Activated CD8-positive, alpha-beta memory T cell treated with anti-CD3 and anti-CD28 coated beads for 48 hours (primary cell): ENCODE measurements around the gene HECTD2.
"Not testable (repeated sequence)": the region's sequence is repeated elsewhere in the genome, so short reads cannot be mapped to it uniquely, and the experiment has no call there.

Source experiments
- DNase-seq, 3 experiments: peaks; one replicate each; pipeline ENCODE4 v3.0.0-alpha.2; 2020; ENCODE audit warnings: low read depth in 2 of 3, low spot score in 2 of 3

The HECTD2 gene

DNA sequence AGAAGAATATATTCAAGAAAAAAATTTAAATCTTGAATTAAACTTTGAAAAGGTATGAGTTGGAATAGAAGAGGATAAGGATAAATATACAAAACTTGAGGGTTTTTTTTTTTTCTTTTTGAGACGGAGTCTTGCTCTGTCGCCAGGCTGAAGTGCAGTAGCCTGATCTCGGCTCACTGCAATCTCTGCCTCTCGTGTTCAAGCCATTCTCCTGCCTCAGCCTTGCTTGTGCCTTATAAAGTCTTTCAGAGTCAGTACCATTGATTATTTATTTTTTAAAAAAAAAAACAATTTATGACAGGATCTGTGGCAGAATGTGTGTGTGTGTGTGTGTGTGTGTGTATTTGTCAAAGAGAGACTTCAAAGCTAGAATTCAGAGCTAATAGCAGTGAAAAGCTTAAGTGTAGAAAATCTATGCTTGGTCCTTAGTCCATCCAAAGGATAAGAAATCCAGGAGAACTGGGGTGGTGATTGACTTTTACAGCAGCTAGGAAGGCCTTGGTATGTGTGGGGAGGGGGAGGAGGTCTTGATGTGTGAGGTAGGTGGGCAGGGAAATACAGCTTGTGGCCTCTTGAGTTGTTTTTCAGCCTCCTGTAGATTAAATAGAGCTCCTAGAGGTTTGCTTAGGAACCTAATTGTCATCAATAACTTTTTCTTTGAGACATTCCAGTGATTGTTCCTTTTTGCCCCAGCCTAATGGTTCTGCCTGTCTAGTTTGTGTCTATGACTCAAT is 2.4 kb downstream of the HECTD2 start:
- DNase-seq: no peak

DNA sequence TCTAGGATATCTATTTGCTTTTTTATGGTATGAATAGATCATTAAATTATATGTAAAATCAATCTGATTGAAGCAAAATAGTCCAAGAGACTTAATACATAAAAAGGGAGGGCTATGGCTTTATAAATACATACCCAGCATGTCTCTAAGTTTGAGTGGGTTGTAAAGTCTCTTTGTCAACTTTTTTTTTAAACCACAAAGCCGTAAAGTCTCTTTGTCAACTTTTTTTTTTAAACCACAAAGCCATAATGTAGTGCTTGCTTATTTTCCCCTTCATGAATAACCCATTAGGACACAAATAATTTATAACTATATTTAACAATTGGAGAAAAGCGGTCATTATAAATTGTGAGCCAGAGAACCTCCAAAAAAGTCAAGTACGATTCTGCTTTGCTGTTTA is 5.7 kb downstream of the HECTD2 start:
- DNase-seq: no peak

DNA sequence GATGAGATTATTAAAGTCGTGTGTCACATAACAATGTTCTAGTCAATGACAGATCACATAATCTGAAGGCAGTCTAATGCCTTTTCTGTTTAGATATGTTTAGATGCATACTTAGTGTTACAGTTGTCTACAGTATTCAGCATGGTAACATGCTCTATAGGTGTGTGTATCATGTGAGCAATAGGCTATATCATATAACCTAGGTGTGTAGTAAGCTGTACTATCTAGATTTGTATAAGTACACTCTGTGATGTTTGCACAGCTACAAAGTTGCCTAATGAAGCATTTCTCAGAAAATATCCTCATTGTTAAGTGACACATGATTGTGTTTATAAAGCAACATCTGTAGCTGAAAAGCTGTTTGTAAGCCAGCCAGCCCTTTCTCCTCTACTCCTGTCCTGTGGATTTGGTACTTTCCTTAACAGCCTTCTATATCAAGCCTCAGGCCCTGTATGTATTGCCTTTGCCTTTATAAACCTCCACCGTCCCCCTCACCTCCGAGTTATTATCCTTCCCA is 6.3 kb downstream of the HECTD2 start:
- DNase-seq: no peak

DNA sequence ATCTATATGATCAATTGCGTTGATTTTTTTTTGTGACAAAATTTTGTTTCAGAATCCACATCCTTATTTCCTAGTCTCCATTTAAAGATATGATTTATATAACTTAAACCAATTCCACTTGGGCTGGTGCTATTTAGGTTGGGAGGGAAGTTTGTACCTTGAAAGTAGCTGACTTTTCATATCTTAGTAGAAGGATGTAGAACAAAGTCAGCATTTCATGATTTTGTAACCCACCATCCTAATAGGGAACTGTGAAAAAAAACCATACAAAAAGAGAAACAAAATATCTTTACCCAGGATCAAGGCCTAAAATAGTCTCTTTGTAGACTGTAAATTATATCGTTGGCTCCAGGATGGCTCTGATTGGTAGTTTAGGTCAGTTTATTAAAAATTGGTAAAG is 8.3 kb downstream of the HECTD2 start:
- DNase-seq: no peak

DNA sequence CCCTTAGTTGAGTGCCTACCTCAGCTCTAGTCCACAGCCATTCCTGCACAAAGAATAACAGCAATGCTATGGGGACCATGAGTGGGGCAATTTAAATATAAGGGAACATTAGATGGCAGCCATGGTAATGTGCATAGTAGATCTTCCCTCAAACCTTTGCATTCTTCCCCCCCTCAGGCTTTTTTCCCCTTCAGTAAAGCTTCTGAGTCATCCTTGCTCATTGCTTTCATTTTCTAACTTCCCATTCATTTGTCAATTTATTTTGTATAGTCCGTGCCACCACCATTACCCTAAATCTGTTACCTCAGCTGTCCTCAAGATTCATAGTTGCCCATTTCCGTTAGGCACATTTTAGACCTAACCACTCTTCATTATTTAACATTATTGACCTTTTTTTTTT is 10.7 kb downstream of the HECTD2 start:
- DNase-seq: no peak

DNA sequence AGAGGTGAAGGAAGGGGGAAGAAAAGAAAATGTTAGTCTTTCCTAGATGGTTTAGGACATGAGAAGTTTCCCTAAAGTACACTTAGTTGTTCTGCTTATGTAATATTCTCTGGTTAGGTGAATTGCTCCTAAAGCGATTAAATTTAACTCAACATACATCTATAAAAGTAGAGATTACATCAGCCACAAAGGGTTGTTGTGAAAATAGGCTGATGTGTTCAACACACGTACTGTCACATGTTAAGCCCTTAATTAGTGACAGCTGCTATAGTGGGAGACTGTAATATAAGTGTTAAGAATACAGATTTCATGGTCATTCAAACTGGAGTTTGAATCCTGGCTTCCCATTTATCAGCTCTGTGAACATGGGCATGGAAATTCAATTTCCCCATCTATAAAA is 12.8 kb downstream of the HECTD2 start:
- DNase-seq: no peak

DNA sequence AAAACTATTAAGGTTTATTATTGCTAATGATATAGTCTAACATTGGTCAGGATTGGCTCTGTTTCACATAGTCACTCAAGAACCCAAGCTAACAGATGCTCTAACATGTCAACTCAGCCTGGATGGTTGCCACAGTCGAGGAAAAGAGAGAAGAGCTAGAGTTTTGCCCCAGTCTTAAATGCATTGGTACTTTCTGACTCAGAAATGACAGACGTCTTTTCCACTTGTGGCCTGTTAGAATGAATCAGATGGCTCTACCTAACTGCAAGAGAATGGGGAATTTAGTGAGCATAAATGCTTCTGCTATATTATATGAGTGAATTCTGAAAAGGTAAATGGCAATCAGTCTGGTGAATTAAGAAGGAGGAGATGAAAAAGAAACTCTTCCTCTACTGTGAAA is 13.9 kb downstream of the HECTD2 start:
- no peak for DNase-seq

DNA sequence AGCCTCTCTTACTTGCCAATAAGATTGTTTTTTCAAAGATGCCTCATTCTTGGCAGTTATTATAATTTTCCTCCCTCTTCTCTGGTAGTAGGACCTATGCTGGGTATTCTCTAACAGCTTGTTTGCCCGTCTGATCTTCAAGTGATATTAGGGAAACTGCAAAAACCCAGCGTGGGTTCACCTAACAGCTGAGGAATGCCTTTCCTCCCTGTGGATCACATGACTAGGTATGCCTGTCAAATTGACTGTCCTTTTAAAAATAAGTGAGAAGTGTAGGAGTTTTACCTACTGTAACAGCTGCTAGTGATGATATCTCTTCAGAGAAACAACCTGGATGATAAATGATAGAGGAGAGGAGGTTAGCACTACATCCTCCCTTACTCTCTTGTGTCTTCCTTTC is 22.0 kb downstream of the HECTD2 start:
- DNase-seq: no peak

DNA sequence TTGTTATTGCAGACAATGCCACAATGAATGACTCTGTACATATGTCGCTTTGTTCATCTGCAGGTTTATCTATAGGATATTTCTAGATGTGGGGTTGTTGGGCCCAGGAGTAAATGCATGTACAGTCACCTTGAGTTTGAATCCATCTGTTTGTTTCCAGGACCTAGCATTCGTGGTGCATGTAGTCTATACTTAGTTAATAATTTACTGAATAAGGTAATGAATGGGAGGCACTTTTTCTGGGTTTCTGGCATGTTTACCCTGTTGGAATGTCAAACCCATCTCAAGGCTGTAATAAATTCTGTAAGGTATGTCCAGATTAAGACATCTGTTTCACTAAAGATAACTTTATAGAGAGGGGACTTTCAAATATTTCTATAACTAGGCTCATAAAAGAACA is 23.5 kb downstream of the HECTD2 start:
- no peak for DNase-seq

DNA sequence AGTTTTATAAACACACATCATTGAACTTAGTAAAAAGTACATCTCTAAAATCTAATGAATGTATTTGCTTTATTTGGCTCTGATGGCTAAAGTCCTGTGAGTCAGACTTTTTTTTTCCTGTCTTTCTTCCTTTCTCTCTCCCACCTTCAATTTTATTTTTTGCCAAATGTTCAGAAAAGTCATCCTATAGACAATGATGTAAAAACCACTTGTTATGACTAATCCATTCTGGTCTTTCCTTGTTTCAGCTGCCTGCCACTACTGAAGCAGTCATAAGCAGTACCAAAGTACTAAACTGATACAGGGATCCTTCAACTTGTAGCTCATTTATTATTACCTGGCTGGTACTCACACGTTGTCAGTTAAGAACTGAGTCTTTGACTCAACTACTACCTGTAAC is 23.9 kb downstream of the HECTD2 start:
- DNase-seq: no peak

DNA sequence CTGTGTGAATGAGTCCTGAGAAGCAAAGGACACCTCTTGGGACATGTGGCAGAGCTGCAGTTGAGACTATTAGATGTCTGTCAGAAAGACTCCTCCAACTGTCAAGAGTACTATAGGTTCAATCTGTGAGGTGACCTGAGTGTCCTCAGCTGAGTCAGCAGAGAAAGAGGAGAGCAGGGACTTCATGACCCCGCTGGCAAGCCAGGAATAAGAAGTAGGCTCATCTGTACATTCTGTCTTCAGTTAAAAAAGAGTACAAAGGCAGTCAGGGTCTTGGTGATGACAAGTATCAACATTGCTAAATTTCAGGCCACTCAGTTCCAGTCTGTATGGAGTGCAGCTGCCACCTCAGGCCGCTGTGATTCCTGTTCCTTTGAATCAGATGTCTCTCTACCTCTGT is 25.1 kb downstream of the HECTD2 start:
- DNase-seq: no peak

DNA sequence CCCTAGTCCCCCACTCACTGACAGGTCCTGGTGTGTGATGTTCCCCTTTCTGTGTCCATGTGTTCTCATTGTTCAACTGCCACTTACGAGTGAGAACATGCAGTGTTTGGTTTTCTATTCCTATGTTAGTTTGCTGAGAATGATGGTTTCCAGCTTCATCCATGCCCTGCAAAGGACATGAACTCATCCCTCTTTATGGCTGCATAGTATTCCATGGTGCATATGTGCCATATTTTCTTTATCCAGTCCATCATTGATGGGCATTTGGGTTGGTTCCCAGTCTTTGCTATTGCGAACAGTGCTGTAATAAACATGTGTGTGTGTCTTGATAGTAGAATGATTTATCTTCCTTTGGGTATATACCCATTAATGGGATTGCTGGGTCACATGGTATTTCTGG is 28.1 kb downstream of the HECTD2 start:
- not testable (repeated sequence) for DNase-seq

DNA sequence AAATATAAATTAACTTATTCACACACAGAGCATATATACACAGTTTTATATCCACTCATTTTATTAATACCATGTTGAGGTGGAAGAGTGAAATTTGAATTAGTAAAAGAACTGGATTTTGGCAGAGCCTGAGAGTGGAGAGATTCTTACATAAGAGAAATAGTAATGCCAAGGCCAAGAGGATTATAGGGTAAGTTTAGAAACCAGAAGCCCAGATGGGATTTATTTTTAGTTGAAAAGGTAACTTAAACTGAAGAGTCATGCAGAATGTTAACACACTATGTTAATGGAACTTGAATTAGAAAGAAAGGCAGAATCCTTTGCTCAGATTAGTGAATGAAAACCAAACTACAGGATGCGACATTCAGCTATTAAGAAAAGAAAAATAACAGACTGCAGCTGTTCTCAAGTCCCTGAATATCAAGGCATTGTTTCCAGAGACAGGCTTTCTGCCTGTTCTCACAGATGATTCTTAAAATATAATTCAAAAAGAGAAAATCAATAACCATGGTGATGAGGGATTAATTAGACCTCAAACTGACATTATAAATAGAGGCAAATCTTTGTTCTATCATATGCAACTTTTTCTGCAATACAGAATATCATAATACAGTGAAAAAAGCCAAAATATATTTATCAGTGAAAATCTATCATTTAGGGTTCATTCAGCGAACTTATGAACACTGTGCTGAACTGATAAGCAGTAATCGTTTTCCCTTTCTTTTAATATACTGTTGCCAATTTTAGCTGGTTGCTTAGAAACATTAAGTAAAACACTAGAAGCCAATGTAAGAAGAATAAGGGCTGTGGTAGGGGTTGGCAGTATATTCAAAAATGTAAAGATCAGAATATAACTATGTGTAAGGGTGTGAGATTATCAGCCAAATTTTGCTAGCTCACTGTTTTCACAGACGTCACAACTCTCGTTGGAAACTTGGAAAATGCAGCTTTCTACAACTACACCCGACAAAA is 34.4 kb downstream of the HECTD2 start:
- no peak for DNase-seq

DNA sequence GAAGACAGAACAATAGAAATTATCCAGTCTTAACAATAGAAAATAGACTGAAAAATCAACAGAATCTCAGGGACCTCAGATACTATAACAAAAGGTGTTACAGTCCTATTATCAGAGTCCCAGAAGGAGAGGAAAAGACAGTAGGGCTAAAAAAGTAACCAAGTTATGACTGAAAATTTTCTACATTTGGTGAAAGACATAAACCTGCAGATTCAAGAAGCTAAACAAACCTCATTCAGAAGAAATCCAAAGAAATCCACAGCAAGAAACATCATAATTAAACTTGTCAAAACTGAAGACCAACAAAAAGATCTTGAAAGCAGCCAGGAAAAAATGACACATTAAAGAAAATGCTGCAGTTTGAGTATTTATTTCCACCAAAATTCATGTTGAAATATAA is 41.9 kb downstream of the HECTD2 start:
- no peak for DNase-seq

DNA sequence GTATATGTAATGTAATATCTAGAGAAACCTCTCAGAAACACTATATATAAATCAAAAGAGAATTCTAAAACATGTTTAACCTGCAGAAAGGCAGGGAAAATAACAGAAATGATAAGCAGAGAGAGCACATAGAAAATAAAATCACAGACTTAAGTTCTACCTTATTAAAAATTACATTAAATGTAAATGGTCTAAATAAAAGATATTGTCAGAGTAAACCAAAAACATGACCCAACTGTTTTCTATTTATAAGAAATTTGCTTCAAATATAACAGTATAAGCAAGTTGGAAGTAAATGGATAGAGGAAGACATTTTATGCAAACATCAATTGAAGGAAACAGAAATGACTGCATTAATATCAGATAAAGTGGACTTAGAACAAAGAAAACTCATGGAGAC is 43.4 kb downstream of the HECTD2 start:
- no peak for DNase-seq

DNA sequence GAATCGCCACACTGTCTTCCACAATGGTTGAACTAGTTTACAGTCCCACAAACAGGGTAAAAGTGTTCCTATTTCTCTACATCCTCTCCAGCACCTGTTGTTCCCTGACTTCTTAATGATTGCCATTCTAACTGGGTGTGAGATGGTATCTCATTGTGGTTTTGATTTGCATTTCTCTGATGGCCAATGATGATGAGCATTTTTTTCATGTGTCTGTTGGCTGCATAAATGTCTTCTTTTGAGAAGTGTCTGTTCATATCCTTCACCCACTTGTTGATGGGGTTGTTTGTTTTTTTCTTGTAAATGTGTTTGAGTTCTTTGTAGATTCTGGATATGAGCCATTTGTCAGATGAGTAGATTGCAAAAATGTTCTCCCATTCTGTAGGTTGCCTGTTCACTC is 45.0 kb downstream of the HECTD2 start:
- DNase-seq: not testable (repeated sequence)

DNA sequence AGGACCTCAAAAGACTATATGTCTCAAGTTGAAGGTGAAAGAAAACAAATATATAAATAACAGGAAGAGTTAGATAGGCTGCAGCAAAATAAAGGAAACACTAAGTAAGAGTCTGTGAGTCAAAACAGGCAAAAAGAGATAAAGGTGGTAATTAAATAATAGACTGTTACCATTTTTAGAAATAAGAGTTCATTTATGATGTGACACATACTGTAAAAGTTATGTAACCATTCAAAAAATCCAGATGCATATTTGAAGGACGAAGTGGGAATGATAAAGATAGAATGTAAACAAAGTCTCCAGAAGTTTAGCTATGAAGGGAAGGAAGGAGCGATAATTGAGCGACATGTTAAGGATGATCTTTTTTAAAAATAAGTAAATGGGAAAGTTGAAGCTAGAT is 50.5 kb downstream of the HECTD2 start:
- DNase-seq: no peak

DNA sequence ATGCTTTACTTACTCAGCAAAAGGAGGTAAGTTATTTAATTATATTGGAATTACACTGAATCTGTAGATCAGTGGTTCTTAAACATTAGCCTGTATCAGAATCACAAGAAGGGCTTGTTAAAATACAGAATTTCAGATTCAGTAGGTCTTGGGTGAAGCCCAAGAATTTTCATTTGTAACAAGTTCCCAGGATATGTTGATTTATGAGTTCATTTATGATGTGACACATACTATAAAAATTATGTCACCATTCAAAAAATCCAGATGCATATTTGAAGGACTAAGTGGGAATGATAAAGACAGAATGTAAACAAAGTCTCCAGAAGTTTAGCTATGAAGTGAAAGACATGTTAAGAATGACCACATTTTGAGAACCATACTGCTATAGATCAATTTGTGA is 52.3 kb downstream of the HECTD2 start:
- DNase-seq: no peak

DNA sequence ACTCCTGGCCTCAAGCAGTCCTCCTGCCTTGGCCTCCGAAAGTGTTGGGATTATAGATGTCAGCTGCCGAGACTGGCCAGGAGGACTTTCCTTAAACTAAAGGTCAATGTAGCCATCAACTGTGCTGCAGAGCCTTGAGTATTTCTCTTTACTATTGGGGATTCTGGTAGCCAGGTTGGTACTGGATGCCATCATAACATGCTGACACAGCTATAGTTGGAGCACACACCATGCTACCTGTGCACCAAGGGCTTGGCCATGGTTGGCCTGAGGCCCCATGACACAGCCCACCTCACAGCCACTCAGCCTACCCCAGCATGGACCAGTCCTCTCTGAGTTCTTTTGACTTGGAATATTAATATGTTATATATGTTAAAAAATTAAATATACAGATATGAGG is 54.4 kb downstream of the HECTD2 start:
- no peak for DNase-seq

DNA sequence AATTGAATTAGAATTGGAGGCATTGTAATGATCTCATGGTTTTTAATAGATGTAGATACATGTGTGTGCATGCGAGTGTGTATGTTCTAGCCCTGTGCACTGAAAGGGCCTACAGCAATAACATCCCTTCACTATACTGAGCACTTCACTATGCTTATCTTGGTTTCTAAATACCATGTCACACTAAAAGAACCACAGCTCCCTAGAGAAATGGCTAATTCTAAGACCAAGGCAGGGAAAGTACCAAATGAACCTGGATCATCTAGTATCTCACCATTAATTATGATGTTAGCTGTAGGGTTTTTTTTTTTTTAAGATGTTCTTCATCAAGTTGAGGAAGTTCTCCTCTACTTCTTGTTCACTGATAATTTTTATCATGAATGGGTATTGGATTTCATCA is 55.1 kb downstream of the HECTD2 start:
- DNase-seq: no peak

DNA sequence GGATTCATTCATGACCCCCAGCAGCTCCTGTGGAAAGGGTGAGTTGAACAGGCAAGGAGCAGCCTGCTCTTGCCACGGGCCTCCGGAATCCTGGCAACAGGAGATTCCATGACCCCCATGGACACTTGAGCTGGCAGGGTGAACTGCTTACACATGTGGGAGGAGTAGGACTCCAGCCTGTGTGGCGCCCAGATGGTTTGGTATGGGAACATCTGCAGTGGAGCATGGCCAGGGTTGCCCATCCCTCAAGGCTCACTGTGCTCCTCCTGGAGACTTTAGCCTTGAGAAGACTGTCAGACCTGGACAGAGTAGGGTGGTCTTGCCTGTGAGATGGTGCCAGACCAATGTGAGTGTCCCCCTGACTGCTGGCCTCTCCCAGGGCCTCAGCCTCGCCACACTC is 57.0 kb downstream of the HECTD2 start:
- DNase-seq: no peak

DNA sequence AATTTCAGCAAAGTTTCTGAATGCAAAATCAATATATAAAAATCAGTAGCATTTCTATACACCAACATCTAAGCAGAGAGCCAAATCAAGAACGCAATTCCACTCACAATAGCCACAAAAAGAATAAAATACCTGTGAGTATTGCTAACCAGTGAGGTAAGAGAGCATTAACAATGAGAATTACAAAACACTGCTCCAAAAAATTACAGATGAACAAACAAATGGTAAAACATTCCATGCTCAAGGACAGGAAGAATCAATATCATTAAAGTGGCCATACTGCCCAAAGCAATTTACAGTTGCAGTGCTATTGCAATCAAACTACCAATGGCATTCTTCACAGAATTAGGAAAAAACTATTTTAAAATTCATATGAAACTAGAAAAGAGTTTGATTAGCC is 61.5 kb downstream of the HECTD2 start:
- no peak for DNase-seq
